ENCODE measurements around the gene RNASEH2A. TPM values are rescaled to one million over a fixed set of nuclear protein-coding genes. Genes with fewer than 3 reads are reported as not detected.
"Not testable (repeated sequence)": the region's sequence is repeated elsewhere in the genome, so short reads cannot be mapped to it uniquely, and the experiment has no call there.

The RNASEH2A gene
- total RNA-seq, 1 experiment from 2014 or later: 72.9 TPM

GRCh38 chr19:12797141-12797587, 9.2 kb upstream of the RNASEH2A start:
- Mint-ChIP-seq H3K36me3 (peaks cover 19% of the 10 kb centered on the region), H3K9me3 (no peaks in the 10 kb centered on the region), H3K27me3 (ENCODE audit: low read depth) (peaks cover 22% of the 10 kb centered on the region), H3K4me3 (no peak overlapping the region), H3K4me1 (peaks cover 28% of the 10 kb centered on the region), H3K27ac (no peak overlapping the region)
- DNase-seq (ENCODE audit: low spot score) (no peak), ATAC-seq (no peak)
- POLR2A ChIA-PET: interaction anchor here (0.6 to 1.0 kb wide), 2 partner anchors 27 to 1177 kb away, joined by 3 to 4 read pairs; no protein-coding TSS in a partner anchor
- TF ChIP-seq ZNF121 (CRISPR knock-in tag; IDR thresholded peaks at IDR 0.05): no peak
- TF ChIP-seq SMAD3 (CRISPR knock-in tag; IDR thresholded peaks at IDR 0.05; ENCODE audit: borderline replicate concordance): no peak
- TF ChIP-seq RORB (CRISPR knock-in tag; IDR thresholded peaks at IDR 0.05): no peak
- TF ChIP-seq MLX (CRISPR knock-in tag; IDR thresholded peaks at IDR 0.05): no peak
- no peak for TF ChIP-seq NFE2L1 (CRISPR knock-in tag; IDR thresholded peaks at IDR 0.05)
- TF ChIP-seq NR2C2 (CRISPR knock-in tag; IDR thresholded peaks at IDR 0.05): no peak
- no peak for TF ChIP-seq PRDM15 (CRISPR knock-in tag; IDR thresholded peaks at IDR 0.05)
- TF ChIP-seq NFYB (CRISPR knock-in tag; conservative IDR thresholded peaks at IDR 0.05; ENCODE audit: low read depth): no peak
- TF ChIP-seq TEAD4 (CRISPR knock-in tag; IDR thresholded peaks at IDR 0.05): no peak
- TF ChIP-seq IRF1 (CRISPR knock-in tag; IDR thresholded peaks at IDR 0.05): no peak
- TF ChIP-seq ZNF423 (CRISPR knock-in tag; IDR thresholded peaks at IDR 0.05): no peak
- TF ChIP-seq ZNF671 (CRISPR knock-in tag; IDR thresholded peaks at IDR 0.05): no peak
- no peak for TF ChIP-seq GRHL2 (CRISPR knock-in tag; IDR thresholded peaks at IDR 0.05; ENCODE audit: insufficient replicate concordance, severe bottlenecking)
- no peak for TF ChIP-seq PRRX2 (CRISPR knock-in tag; IDR thresholded peaks at IDR 0.05)
- TF ChIP-seq ZNF317 (CRISPR knock-in tag; IDR thresholded peaks at IDR 0.05; ENCODE audit: borderline replicate concordance, low read depth): no peak
- no peak for TF ChIP-seq GABPB1 (CRISPR knock-in tag; IDR thresholded peaks at IDR 0.05)
- no peak for TF ChIP-seq TEAD1 (CRISPR knock-in tag; IDR thresholded peaks at IDR 0.05)
- TF ChIP-seq TCF7 (CRISPR knock-in tag; IDR thresholded peaks at IDR 0.05; ENCODE audit: low read depth): no peak
- no peak for TF ChIP-seq ELF4 (CRISPR knock-in tag; IDR thresholded peaks at IDR 0.05; ENCODE audit: low read depth)
- CTCF ChIA-PET: interaction anchor here (0.6 to 14.0 kb wide), 7 partner anchors 20 to 1995 kb away, joined by 3 to 341 read pairs (median 6); no protein-coding TSS in a partner anchor

- Mint-ChIP-seq H3K36me3 (peaks cover 19% of the 10 kb centered on the region), H3K4me1 (peaks cover 32% of the 10 kb centered on the region), H3K27me3 (ENCODE audit: low read depth) (peaks cover 20% of the 10 kb centered on the region)
- H3K27ac Mint-ChIP-seq; H3K4me3 Mint-ChIP-seq; ATAC-seq; H3K9me3 Mint-ChIP-seq; DNase-seq (ENCODE audit: low spot score): not testable (repeated sequence)
- ChIA-PET POLR2A (interaction anchor here (0.6 kb wide), 1 partner anchor 1176 kb away, joined by 4 read pairs; no protein-coding TSS in a partner anchor), CTCF (interaction anchor here (0.6 to 14.0 kb wide), 7 partner anchors 20 to 1995 kb away, joined by 3 to 341 read pairs (median 6); no protein-coding TSS in a partner anchor)
These were observed 8.8 kb upstream of the RNASEH2A start for GRCh38 chr19:12797607-12798006.
